ENCODE results near the gene PRR27.

PRR27 gene

DNA sequence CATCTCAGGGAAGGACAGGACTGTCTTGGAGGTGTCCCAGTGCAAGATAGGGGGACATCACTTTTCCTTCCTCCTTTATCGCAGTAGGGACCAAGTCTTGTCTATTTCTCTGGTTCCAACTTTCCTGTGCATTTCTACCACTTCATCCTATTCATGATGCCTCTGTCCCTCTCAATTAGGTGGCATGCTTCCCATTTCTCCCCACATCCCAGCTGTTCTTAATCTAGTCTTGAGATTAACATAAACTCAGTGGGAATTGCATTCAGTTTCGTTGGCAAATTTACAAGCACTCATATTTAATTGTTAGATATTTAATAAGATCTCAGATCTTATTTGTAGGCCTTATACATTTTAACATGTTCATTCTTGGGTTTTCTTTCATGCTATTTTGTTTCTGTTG is 25.8 kb downstream of the PRR27 start:
- H3K27ac Mint-ChIP-seq, result peak overlapping the region in 2 of 3 experiments; percentile 5 to 70
- TF ChIP-seq, protein P1, sequence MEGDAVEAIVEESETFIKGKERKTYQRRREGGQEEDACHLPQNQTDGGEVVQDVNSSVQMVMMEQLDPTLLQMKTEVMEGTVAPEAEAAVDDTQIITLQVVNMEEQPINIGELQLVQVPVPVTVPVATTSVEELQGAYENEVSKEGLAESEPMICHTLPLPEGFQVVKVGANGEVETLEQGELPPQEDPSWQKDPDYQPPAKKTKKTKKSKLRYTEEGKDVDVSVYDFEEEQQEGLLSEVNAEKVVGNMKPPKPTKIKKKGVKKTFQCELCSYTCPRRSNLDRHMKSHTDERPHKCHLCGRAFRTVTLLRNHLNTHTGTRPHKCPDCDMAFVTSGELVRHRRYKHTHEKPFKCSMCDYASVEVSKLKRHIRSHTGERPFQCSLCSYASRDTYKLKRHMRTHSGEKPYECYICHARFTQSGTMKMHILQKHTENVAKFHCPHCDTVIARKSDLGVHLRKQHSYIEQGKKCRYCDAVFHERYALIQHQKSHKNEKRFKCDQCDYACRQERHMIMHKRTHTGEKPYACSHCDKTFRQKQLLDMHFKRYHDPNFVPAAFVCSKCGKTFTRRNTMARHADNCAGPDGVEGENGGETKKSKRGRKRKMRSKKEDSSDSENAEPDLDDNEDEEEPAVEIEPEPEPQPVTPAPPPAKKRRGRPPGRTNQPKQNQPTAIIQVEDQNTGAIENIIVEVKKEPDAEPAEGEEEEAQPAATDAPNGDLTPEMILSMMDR (IDR thresholded peaks at IDR 0.05; ENCODE audit: unreplicated experiment in 3 of 3), result no peak
- peaks cover 22% of the 10 kb centered on the region for H3K4me1 Mint-ChIP-seq
- no peaks in the 10 kb centered on the region for H3K27me3 Mint-ChIP-seq (ENCODE audit: low read depth)
- H3K4me3 Mint-ChIP-seq, result no peak overlapping the region
- no peaks in the 10 kb centered on the region for H3K9me3 Mint-ChIP-seq
- H3K36me3 Mint-ChIP-seq (ENCODE audit: low read depth), result no peaks in the 10 kb centered on the region

DNA sequence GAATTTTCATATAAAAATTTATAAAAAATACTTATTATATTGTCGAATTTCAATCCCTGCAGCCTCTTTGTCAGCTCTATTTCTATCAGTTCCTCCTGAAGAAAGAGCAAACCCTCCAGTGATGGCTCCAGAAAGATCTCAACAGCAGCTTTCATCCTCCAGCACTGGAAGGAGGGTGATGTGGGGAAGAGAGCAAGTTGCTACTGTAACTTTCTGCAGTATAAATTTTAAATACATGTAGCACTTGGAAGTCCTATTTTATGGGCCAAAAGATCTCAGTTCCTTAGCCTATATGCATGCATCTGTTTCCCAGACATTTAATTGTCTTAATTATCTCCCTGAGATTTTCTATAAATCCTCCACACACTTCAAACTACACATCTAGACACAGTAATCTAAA is 27.8 kb downstream of the PRR27 start:
- peaks cover 22% of the 10 kb centered on the region for H3K4me1 Mint-ChIP-seq
- H3K27me3 Mint-ChIP-seq (ENCODE audit: low read depth), result no peaks in the 10 kb centered on the region
- H3K27ac Mint-ChIP-seq, result peak overlapping the region; percentile 78 to 94 (median 85)
- no peak overlapping the region for H3K4me3 Mint-ChIP-seq
- no peaks in the 10 kb centered on the region for H3K9me3 Mint-ChIP-seq
- H3K36me3 Mint-ChIP-seq (ENCODE audit: low read depth), result no peaks in the 10 kb centered on the region
- TF ChIP-seq, protein P1 (IDR thresholded peaks at IDR 0.05; ENCODE audit: unreplicated experiment in 3 of 3), result no peak

DNA sequence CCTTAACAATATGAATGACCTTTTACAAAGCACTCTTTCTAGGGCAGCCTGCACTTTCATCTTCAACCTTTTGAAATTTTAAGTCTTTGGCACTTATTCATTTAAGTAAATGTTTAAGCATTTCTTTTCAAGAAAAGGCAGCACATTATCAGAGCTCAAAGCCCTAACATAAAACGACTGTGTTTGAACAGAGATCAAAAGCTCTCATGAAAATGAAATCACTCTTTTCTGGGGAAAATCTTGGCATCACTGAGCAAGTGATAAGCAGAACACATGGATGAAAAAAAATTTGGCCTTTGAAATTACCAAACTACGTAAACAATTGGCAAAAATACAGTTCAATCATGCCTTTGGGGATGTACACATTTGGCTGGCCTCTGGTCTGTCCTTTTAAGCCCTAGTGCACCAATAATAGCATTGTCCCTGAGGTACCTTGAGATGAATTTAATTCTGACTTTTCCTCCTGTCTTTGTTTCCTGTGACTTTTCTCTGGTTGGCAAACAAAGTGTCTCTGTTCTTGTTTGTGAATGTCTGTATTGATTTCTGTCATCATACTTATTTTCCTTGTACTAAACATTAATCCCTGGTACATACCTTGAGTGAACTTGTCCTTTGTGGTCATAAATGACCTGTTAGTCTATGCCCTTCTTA is 28.6 kb downstream of the PRR27 start:
- Mint-ChIP-seq H3K4me3 (no peak overlapping the region), H3K27me3 (ENCODE audit: low read depth) (no peaks in the 10 kb centered on the region), H3K9me3 (no peaks in the 10 kb centered on the region), H3K27ac (peak overlapping the region; percentile 78 to 94 (median 85)), H3K4me1 (peaks cover 22% of the 10 kb centered on the region), H3K36me3 (ENCODE audit: low read depth) (no peaks in the 10 kb centered on the region)
- TF ChIP-seq, protein P1 (IDR thresholded peaks at IDR 0.05; ENCODE audit: unreplicated experiment in 3 of 3), result no peak

DNA sequence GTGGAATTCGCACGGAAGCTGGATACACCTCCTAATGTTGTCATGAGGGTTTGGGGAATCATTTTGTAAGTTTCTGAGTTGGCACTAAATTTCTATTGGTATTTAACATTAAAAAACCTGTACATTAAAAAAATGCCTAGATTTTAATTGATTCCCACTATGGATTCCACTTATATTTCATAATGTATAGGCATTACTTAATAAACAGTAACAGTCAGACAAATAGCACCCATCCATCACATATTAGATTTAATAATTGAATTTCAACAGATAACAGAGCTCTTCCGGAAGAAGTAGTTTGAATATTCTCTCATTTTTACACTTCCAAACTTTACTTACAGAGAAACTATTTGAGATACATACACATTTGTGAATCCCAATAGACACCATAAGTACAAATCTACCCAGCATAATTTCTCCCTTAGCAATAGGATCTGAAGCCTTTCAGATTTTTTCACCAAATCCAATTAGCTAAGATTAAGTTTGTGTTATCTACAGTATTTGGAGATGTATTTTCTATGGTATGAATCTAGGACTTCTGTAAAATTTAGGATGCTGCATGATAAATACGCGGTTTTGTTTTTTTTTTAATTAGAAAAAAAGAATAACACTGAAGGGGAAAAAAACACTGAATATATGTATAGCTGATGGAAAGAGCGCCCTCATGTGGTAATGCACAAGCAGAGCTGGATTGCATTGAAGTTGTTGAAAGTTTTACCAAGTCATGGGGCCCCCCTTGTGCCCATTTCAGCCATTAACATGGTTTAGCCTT is 29.3 kb downstream of the PRR27 start:
- no peaks in the 10 kb centered on the region for H3K36me3 Mint-ChIP-seq (ENCODE audit: low read depth)
- H3K27me3 Mint-ChIP-seq (ENCODE audit: low read depth), result no peaks in the 10 kb centered on the region
- H3K9me3 Mint-ChIP-seq, result no peaks in the 10 kb centered on the region
- peak overlapping the region; percentile 46 to 94 (median 74) for H3K27ac Mint-ChIP-seq
- TF ChIP-seq, protein P1 (IDR thresholded peaks at IDR 0.05; ENCODE audit: unreplicated experiment in 3 of 3), result peak; percentile 71 to 77 (median 72)
- peaks cover 22% of the 10 kb centered on the region for H3K4me1 Mint-ChIP-seq
- H3K4me3 Mint-ChIP-seq, result no peak overlapping the region

DNA sequence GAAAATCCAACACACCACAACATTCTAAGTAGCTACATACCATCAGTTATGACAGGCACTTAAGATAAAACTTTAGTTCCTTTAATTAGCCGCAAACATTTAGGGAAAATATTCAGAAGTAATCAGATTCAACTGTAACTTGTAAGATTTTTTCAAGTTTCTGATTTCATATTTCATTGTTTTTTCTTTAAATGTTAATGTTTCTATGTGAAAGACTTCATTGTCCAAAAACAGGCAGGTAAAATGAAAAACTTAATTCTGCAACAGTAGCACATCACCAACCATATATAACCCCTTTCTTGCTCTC is 29.9 kb downstream of the PRR27 start:
- TF ChIP-seq, protein P1 (IDR thresholded peaks at IDR 0.05; ENCODE audit: unreplicated experiment in 3 of 3), result peak in 1 of 3 experiments; percentile 31
- peaks cover 22% of the 10 kb centered on the region for H3K4me1 Mint-ChIP-seq
- H3K4me3 Mint-ChIP-seq, result no peak overlapping the region
- no peaks in the 10 kb centered on the region for H3K27me3 Mint-ChIP-seq (ENCODE audit: low read depth)
- H3K36me3 Mint-ChIP-seq (ENCODE audit: low read depth), result no peaks in the 10 kb centered on the region
- peak overlapping the region; percentile 31 to 94 (median 74) for H3K27ac Mint-ChIP-seq
- H3K9me3 Mint-ChIP-seq, result no peaks in the 10 kb centered on the region

All from nephron (organoid).